AG09319 (cell line): ENCODE measurements around the gene POLR2L.

Experiments used
- DNase-seq: peaks from one replicate; pipeline ENCODE4 v3.0.0-alpha.2; 2010; ENCODE audit warnings: low read depth; ENCODE audit errors: extremely low read depth
- CTCF ChIP-seq: IDR thresholded peaks from 2 replicates; pipeline ENCODE4 v1.5.1; 2011; ENCODE audit warnings: low read depth, mild to moderate bottlenecking, inconsistent platforms, low read length, moderate library complexity

POLR2L gene

GRCh38 chr11:827897-828192 lies 14.5 kb downstream of the POLR2L start, which contains the start of gene CRACR2B:
TSS of gene CRACR2B (plus strand) at chr11:827919. CDS start at chr11:828608, 689 bp downstream.
- TF ChIP-seq CTCF, result no peak
- DNase-seq, result no peak

- DNase-seq, result no peak
- TF ChIP-seq CTCF, result no peak
These were observed 15.0 kb downstream of the POLR2L start for GRCh38 chr11:827146-827896.

DNA sequence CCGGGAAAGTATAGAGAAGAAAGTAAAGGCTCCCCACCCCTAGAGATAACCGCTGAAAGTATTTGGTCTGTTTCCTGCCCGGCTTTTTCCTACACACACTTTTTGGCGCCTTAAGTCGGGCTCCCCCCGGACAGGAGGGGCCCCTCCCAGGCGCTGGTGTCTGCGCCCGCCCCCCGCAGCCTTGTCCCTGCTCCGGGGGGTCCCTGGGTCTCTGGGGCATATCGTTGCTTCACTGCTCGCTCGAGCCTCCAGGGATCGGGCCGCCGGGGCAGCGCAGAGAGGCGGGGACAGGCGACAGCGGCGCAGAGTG lies 15.5 kb downstream of the POLR2L start:
- no peak for DNase-seq
- TF ChIP-seq CTCF, result no peak

GRCh38 chr11:826227-826621 lies 16.1 kb downstream of the POLR2L start:
- TF ChIP-seq CTCF, result no peak
- no peak for DNase-seq

GRCh38 chr11:825366-826226 lies 16.7 kb downstream of the POLR2L start:
- TF ChIP-seq CTCF, result no peak
- DNase-seq, result no peak

- TF ChIP-seq CTCF, result no peak
- no peak for DNase-seq
These were observed 17.4 kb downstream of the POLR2L start for GRCh38 chr11:824942-825341.

DNA sequence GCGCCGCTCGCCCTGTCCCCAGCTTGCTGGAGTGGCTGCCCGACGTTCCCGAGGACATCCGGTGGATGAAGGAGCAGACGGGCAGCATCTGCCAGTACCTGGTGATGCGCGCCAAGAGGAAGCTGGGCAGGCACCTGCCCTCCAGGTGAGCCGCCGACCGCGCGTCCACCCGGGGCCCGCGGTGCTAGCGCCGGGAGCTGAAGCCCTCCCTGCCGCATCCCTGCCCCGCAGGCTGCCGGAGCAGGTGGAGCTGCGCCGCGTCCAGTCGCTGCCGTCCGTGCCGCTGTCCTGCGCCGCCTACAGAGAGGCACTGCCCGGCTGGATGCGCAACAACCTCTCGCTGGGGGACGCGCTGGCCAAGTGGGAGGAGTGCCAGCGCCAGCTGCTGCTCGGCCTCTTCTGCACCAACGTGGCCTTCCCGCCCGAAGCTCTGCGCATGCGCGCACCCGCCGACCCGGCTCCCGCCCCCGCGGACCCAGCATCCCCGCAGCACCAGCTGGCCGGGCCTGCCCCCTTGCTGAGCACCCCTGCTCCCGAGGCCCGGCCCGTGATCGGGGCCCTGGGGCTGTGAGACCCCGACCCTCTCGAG lies 17.9 kb downstream of the POLR2L start:
- DNase-seq, result no peak

More for the DNA sequence above, 17.9 kb downstream of the POLR2L start:
- no peak for TF ChIP-seq CTCF
